RPMI8226 (cell line): ENCODE measurements around the gene ITPRIPL1.
"Not testable (repeated sequence)": the region's sequence is repeated elsewhere in the genome, so short reads cannot be mapped to it uniquely, and the experiment has no call there.

Source experiments
- DNase-seq: peaks from one replicate; pipeline ENCODE4 v3.0.0-alpha.2; 2015

ITPRIPL1 gene

DNA sequence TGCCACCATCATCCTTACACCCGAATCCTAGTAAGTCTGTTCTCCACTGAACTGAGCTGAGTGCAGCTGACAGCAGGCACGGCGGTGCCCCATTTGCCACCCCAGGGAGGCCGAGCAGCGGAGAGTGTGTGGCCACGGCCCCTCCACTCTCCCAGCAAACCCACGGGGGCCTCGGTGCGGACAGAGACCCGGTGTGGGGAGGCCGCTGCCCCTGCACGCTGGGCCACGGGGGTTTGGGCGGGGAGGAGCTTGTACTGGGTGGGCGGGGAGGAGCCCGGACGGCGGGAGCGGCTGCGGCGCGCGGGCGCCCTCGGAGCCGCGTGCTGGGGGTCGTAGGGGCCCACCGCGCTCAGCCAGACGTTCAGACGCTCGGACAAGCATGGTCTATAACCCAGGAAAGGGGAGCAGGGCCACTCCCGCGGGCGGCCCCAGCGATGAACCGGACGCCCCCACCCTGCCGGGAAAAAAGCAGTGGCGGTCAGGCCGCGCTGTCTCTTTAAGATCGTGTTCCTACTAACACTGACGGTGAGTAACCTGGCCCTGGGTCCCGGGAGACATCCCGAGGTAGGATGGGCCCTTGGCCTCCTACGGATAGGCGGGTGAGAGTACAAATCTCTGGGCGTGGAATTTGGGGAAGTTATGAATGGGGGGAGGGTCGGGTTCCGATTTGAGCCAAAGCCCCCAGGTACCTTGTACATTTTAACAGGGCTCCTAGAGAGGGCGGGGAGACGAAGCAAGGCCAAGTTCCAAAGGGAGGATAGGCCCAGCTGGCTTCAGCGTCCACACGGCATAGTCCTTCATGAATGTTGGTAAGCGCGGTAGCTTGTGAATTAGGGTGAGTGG lies at the start of gene ITPRIPL1:
Gene ITPRIPL1 (plus strand): TSS at position 277 of the 843 bp plus-strand sequence. CDS start 523 bp downstream, at position 800.
- peak; percentile 55 for DNase-seq

DNA sequence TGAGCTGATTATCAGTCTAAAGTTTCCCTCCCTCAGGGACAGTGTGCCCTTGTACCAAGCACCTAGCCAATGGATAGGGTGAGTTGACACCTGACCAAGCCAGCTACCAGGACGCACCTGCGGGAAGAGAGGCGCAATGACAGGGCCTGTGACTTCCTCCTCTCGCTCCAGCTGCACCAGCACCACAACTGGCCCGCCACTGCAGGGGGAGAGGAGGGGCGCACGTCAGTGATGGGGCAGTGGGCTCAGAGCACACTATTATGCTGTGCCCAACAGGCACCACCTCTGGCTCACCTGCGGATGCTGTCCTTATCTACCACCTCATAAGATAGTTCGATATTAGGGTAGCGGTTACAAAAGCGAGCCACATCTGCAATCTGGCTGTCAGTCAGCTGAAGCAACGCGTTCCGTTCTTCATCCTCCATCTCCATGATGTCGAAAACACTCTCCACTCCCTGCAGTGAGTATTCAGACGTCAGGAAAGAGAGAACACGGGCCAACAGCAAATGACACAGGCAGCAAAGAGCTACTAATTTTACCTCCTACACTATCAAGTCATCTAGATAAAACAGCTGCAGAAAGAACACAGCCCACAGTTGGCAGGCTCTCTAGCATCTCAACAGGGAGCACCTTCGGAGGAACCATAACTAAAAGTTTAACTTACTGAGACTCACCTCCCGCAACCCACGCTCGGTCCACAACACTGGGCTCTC lies 48.2 kb upstream of the ITPRIPL1 start:
- no peak for DNase-seq

DNA sequence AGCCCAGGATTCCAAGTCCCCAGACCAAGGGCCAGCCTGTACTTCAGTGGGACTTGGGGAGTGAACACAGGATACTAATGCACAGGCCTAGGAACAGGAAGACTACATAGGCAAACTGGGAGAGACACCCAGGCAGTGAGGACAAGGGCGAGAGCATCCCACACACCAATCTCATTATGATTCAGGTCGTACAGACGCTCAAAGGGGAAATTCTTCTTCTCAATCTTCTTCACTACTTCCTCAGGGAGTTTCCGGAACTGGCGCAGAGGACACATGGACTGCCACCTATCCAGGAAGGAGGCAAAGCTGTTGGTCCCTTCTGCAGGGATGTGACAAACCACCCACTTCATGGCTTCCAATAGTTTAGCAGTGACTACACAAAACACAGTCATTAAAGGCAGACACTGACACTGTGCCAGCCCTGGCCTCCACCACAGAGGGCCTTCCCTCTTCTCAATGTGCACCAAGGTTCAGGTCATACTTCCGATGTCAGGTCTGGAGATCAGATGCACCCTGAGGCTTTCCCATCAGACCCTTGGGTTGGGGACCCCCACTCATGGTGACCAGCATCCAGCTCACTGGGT lies 37.8 kb upstream of the ITPRIPL1 start:
- no peak for DNase-seq

DNA sequence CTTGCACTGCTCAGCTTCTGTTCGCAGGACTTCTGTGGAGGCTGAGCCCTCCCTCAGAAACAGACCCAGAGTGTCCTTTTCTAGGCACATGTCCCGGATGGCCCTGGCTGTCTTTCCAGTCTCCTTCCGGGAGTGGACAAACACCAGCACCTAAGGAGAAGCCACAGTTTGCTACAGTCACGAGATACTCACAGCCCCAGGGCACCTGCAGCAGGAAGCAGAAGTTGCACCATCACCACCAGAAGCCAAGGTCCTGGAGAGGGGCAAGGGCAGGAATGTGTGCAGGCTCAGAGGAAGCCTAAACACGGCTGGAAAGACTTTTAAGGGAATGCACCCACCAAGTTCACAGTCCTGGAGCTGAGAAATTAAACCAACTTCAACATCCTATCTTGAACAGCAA lies 33.4 kb upstream of the ITPRIPL1 start:
- no peak for DNase-seq

- DNase-seq: not testable (repeated sequence)
Observed at GRCh38 chr2:96294271-96294670, 30.8 kb upstream of the ITPRIPL1 start.

DNA sequence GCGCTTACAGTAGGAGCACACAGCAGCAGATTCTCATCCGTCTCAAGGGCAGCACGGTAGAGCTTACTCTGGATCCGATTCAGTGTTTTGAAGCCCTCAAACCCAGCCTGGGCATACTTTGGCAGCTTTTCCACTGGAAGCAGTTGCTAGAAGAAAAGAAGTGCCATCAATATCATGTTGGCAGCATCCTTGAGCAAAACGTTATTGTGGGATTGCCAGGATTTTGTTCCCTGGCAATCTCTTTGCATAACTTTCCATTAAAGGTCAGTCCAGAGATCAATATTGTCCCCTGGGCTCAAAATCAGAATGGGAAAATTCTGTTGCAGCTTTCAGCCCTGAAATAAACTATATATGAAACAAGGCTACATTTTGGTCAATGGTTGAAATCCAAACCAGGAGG lies 28.2 kb upstream of the ITPRIPL1 start:
- no peak for DNase-seq

- DNase-seq: no peak
Observed at GRCh38 chr2:96301865-96302264, 23.3 kb upstream of the ITPRIPL1 start.

DNA sequence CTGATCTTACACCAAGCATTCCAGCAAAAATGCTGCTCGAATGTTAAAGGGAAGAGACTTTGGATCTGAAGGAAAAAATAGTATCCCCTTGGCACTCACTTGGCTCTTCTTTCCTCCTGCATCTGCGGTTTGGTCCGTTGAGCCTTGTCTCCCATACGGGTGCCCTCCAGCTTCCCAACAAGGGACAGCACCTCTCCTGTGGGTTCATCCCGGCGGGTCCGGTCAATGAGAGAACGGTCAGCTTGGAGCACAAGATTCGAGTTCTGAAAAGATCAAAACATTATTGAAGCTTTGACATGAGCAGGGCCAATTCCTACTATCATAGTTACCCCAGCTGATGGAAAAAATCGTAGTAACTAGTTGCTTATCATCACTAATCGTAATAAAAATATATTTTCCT lies 20.5 kb upstream of the ITPRIPL1 start:
- no peak for DNase-seq

- DNase-seq: peak; percentile 95
Observed at GRCh38 chr2:96305091-96305978, 19.8 kb upstream of the ITPRIPL1 start, which contains the start of gene SNRNP200. SNRNP200 (minus strand) TSS chr2:96305546; CDS start chr2:96305437, 109 bp downstream.

GRCh38 chr2:96305979-96306308 lies 19.2 kb upstream of the ITPRIPL1 start:
- DNase-seq: no peak

DNA sequence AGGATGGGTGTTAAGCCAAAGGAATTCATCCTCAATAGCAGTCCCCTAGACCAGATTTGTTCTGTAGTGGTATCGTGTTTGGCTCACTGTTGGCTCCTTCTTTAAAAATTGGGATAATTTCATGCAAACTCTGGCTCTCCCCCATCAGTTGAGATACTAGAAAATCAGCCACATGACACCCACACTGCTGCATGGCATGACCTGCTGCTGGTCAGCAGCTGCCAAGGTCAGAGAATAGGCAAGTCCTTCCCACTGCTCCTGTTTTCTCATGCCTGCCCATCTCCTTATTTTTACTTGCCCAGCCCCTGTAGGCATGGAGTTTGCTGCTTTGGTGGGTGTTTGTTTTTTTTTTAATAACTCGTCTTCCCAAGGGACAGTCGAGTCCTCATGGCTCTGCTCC lies 18.7 kb upstream of the ITPRIPL1 start:
- peak; percentile 12 for DNase-seq

- DNase-seq: no peak
Observed at GRCh38 chr2:96308248-96308647, 16.9 kb upstream of the ITPRIPL1 start.

- no peak for DNase-seq
Observed at GRCh38 chr2:96315005-96315399, 10.1 kb upstream of the ITPRIPL1 start.

DNA sequence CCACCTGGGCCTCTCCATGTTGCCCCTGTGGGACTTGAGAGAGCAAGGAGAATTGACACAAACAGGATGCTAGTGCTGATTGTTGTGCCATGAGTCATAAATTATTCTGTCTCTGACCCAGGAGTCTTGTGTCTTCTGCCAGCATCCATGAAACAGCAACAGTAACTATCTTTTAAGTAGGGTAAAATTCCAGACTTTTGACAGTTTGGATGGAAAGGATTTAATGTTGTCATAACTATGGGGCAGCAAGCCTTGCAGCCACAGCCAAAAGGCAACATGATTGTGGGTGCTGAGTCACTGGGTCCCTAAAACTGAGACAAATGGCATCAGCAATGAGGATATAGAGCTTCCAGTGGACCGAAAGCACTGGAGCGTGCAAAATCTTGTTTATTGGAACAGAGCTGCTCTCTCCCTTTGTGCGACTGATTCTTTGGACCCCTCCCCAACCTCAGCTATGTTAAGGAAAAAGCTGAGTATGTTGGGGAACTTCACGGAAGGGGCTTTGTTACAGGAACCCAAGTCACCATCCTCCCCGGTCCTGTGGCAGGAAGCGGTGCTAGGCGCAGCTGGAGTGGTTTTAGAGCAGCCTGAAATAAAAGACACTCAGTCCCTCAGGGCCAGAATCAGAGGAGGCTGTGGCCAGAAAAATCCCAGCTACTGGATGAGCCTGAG lies 9.6 kb upstream of the ITPRIPL1 start:
- no peak for DNase-seq

DNA sequence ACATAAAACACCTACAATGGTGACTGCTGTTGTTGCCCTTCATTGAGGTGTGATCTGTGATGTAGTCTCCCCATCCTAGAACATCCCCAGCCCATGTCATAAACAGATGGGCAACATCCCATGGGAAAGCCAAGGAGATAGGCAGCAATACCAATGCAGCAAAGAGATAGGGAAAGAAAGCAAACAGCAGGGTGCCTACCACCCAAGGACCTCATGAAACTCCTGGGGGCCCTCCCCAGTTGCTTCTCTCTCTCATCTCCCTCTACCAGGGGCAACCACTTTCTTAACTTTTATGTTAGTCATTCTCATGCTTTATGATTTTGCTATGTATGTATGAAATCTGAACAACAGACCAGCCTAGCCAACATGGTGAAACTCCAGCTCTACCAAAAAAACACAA lies 8.1 kb upstream of the ITPRIPL1 start:
- DNase-seq: no peak

DNA sequence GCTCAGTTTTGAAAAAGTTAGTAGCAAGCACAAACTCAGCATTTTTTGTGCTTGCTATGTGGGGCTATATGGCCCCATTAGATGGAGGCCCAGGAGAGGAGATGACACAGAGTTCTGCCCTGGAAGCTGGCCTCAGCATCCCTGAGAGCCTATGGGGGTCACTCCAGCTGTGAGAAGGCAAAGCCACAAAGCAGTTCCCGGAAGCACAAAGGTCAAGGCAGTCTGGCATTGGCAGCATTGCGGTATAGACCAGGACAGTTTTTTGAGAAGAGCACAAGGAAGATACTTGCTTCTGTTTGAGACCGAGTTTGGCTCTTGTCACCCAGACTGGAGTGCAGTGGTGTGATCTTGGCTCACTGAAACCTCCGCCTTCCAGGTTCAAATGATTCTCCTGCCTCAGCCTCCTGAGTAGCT lies 7.5 kb upstream of the ITPRIPL1 start:
- DNase-seq: no peak

DNA sequence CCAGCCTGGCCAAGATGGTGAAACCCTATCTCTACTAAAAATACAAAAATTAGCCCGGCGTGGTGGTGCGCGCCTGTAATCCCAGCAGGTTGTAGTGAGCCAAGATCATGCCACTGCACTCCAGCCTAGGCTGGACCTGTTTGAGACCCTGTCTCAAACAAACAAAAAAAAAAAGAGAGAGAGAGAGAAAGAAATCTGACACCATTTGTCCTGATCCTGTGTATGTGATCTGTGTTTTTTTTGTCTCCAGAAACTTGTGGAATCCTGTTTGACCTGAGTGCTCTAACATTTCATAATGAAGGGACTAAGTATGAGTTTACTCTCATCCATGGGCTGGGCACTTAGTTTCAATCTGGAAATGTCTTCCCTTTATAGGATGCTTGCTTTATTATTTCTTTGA lies 6.4 kb upstream of the ITPRIPL1 start:
- no peak for DNase-seq

- DNase-seq: no peak
Observed at GRCh38 chr2:96319396-96319795, 5.7 kb upstream of the ITPRIPL1 start.

DNA sequence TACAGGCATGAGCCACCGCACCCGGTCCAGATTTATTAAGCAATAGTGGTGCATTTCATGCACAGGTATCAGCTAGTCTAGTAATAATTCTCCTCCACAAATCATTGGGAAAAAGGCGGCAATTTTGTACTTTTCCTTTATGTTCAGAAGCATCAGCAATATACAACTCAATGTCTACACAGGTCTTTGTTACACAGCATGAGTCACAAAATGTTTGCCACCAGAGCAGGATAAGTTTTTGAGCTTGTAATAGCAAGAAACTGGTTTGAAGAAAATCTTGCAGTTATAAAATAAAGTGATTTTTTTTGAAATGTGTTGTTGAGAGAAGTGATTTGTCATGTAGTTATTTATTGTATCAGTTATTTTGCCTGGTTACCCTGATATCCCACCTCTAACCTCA lies 4.8 kb upstream of the ITPRIPL1 start:
- no peak for DNase-seq

- DNase-seq: peak; percentile 72
Observed at GRCh38 chr2:96320728-96321622, 4.1 kb upstream of the ITPRIPL1 start.

- DNase-seq: no peak
Observed at GRCh38 chr2:96323849-96324248, 1.3 kb upstream of the ITPRIPL1 start.
